HG02852 (cell line): ENCODE measurements around the gene RPS14.
"Not testable (repeated sequence)": the region's sequence is repeated elsewhere in the genome, so short reads cannot be mapped to it uniquely, and the experiment has no call there.

Source experiments
- ATAC-seq: cut with Tn5 transposase; IDR thresholded peaks from one replicate; pipeline ENCODE4 v1.9.1; 2021; ENCODE audit warnings: mild to moderate bottlenecking, moderate library complexity; ENCODE audit not compliant: unreplicated experiment

RPS14 gene

DNA sequence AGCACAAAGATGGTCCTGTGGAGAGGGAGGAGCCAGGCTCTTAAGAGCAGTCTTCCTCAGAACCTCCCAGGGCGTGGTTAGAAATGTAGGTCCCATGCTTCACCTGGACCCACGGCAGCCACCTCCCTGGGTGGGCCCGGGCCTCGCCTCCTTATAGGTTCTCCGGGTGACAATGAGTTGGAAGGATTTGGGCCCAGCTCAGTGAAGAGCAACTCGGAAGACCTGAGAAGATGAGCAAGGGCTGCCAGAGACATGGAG is 32.1 kb upstream of the RPS14 start:
- ATAC-seq: no peak

DNA sequence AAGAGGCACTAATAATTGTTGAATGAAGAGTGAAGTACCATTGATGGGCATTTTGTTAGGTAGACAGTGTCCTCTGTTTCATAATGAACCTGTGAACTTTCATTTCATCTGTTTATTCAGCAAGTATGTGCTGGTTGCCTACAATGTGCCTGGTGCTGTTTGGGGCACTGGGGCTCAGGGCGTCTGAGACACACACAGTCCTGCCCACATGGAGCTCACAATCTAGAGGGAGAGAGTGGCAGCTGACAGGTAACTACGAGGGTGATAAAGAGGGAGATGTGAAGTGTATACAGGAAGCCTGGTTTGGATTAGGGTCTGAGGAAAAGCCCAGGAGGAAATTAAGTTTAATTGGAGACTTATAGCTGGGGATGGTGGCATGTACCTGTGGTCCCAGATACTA is 29.9 kb upstream of the RPS14 start:
- ATAC-seq: no peak

DNA sequence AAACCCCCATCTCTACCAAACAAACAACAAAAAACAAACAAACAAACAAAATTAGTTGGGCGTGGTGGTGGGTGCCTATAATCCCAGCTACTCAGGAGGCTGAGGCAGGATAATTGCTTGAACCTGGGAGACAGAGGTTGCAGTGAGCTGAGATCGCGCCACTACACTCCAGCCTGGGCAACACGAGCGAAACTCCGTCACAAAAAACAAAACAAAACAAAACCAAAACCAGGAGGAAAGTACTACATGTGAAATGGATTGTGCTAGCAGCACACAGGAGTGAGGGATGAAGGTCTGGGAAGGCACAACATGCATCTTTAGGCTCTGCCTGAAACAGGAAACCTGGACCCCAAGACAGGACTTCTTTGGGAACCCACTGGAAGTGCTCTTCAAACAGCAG is 27.0 kb upstream of the RPS14 start:
- not testable (repeated sequence) for ATAC-seq

DNA sequence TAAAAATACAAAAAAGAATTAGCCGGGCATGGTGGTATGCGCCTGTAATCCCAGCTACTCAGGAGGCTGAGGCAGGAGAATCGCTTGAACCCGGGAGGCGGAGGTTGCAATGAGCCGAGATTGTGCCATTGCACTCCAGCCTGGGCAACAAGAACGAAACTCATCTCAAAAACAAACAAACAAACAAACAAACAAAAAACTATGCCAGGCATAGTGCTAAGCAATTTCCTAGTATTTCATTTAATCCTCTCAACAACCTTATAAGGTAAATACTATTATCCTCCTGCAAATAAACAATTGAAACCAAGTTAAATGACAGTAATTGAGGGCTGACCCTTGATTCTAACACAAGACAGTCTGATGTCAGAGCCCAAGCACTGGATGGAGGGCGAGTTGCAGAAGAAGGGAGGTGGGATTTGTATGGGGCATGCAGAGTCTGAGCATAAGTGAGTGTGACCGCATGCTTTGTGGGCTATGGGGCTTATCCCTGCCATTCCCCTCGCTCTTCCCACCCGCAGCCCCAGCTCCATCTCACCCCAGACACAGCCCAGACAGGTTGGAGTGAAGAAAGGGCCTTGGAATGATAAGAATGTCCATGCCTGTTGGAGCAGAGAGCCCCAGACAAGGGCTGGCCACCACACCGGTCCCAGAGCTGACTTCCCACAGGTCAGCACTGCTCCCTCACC is 24.3 kb upstream of the RPS14 start:
- no peak for ATAC-seq

DNA sequence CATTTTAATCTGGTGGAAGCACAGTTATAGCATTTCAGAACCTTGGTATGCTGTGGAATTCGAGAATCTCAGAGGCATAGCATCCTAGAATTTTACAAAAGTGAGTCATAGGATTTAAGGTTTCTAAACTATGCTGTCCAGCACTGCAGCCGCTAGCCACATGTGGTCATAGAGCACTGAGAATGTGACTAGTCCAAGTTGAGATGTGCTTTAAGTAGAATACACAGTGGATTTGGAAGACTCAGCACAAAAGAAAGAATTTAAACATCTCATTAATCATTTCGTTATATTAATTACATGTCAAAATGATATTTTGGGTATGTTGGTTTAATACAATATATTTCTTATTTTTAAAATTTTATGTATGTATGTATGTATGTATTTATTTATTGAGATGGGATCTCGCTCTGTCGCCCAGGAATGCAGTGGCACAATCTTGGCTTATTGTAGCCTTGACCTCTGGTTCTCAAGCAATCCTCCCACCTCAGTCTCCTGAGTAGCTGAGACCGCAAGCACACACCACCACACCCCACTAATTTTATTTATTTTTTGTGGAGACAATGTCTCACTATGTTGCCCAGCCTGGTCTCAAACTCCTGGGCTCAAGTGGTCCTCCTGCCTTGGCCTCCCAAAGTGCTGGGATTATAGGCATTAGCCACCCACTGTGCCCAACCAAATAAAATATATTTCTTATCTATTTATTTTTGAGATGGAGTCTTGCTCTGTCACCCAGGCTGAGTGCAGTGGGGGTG is 20.4 kb upstream of the RPS14 start:
- no peak for ATAC-seq

DNA sequence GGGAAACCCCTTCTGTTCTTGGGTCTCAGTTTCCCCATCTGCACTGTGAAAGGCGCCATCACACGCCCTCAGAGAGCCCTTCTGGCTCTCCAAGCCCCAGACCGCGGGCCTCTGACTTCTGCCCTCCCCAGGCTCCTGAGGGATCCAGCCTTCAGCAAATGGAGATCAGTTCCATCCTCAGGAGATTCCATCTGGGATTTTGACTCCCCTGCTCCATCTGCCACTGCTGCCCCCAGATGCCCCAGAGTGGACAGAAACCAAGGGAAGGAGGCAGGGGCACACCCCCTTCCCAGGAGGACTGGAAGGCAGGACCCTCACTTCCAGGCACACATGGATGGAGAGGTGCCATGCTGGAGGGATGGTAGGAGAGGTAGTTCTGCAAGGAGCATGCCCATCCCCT is 18.7 kb upstream of the RPS14 start:
- no peak for ATAC-seq

DNA sequence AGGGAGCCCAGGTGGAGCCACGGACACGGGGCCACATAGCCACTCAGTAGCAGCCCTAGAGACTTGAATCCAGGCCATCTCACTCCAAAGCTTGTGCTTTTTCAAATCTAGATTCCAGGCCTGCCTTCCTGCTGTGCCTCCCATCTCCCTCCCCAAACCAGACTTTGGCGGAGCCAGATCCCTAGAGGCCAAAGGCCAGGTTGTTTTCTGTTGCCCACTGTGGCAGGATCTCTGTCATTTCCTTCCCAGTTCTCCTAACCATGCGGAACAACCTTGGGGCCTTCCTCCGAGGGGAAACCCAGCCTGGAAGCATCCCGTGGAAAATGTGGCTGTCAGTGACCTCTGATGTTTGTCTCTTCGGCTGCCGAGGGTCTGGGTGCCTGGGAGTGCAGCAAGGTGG is 16.4 kb upstream of the RPS14 start:
- no peak for ATAC-seq

DNA sequence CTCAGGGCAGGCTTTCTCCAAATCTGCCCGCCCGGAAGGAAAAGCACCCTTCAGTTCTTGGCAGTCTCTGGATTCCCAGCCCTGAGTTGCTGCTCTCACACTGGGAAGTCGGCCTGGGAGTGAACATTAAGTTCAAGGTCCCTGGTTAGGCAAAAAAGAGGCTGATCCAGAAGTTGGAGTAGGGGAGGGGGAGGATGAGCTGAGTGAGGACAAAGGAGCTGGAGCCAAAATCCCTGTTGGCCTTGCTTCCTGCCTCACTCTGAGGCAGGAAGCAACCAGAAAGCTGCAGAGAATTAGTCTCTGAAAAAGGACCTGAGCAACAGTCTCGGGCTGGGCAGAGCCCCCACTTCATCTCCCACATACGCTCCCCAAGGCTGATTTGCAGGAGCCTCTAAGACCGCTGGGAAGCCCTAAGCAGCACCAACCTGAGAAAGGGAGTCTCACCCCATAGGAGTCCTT is 15.0 kb upstream of the RPS14 start:
- ATAC-seq: no peak

DNA sequence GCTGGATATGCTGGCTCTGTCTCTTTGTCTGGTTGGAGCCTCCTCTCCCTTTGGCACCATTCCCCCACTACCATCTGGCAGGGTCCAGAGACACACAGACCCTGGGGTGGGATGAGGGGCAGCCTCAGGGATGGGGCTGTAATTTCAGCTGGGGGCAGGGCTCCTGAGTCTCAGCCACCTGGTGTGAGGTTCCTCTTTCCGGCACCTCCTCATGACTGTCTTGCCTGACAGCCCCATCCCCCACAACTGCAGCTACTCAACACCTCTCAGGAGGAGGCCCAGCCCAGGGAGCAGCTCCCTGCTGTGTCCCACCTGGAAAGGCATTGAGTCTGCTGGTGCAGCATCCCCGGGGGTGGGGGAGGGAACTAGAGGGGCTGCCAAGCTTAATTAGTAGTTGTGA is 11.7 kb upstream of the RPS14 start:
- peak; percentile 77 for ATAC-seq

DNA sequence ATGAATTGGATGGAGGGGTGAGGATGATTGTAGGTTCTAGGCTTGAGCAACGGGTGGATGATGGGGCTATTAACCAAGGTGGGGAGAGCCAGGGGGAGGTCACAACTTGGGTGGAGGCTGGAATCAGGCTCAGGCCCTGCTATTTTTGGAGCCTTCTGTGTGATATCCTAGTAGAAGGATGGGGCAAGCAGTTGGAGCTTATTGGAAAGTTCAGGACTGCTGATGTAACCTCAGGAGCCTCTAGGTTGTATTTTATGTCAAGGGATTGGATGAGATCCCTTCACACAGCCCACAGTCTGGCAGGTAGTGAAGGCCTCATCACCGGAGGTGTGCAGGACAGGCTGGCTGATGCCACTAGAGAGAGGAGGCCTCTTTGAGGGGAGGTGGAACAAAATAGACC is 11.2 kb upstream of the RPS14 start:
- ATAC-seq: no peak

DNA sequence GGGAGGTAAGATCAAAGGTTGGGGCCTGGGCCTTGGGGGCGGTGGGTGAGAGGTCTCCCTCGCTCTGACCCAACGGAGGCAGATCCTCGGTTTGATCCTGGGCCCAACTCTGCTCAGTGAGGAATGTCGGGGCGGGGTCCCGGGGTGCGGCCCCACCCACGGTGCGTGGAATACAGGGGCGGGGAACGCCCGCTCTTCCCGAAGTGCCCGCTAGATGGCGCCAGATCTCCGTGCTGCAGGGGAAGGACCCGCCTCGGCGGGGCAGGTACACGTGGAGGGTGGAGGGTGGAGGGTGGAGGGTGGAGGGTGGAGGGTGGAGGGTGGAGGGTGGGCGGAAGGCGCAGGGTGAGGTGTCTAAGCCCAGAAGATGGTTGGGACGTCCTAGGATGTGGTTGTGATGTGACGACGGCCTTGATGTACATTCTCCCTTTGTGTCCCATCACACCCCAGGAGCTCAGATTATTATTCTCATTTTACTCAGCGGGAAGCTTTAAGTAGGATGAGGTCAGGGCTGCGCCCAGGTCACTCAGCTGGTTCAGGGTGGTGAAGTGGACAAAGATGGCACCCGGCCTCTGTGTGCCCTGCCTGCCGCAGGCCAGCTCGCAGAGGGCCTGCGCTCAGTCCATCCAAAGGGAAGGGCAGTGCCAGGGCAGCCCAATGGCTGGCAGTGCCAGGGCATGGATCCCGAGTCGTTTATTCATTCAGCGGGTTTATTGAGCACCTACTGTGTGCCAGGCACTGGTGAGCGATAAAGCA is 9.4 kb upstream of the RPS14 start:
- ATAC-seq: peak; percentile 77

DNA sequence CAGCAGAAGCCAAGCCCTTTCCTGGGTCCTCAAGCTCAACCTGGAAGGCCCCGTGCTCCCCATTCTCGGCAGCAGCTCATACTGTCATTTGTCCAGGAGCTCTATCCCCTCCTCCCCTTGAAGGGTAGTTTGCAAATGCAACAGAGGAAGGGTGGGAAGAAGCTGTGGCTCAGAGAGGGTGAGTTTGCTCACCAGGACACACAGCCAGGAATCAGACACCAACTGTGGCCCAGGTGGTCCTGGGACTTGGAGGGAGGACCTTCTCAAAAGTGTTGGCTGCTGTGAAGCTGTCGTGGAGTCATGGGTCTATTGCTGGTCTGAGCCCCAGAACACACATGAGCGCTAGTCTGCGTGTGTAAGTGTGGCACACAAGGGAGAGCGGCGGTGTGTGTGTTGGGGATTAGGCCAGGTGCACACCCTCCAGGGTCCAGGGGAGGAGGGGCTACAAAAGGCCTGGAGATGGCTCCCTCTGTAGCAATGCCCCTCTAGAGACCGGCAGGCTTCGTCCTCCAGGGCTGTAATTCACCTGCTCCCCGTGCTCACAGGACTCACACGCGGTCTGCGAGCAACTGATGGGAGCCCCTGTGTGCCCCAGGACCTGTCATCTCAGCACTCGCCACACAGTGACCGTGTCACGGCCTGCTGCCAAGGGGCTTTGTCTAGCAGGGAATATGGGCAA is 8.2 kb upstream of the RPS14 start:
- ATAC-seq: no peak

DNA sequence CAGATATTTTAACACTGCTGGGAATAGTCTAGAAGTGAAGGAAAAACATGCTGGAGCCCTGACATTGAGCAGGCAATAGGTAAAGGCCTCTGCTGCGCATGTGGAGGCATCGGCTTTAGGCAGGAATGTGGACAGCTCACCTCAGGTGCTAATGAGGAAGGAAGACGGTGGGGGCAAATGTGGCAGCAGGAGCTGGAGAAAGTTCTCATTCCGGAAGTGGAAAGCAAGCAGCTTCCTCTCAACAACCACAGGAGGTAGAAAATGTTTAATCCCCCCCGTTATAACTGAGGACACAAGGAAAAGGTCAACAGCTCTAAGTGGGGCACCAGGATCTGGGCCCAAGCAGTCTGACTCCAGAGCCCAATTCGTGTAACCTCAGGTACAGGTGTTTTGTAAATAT is 7.6 kb upstream of the RPS14 start:
- ATAC-seq: no peak

DNA sequence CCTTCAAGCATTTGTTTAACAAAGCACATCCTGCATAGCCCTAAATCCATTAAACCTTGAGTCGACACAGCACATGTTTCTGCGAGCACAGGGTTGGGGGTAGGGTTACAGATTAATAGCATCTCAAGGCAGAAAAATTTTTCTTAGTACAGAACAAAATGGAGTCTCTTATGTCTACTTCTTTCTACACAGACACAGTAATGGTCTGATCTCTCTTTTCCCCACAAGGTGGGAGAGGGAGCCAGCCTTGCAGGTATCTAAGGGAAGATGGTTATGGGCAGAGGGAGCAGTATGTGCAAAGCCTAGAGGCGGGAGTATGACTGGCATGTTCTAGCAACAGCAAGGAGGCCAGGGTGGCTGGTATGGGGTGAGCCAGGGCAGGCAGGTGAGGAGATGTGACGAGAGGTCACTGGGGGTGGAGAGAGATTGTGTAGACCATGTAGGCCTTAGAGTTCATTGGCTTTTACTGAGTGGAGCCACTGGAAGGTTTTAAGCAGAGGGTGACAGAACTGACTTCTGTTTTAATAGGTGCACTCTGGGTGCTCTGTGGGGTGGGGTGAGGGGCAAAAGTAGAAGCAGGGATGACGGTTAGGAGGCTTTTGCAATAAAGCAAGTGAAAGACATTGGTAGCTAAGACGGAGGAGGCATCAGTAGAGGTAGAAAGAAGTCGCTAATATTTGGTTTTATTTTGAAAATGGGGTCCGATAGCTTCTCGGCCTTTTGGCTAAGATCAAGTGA is 5.1 kb upstream of the RPS14 start:
- no peak for ATAC-seq

DNA sequence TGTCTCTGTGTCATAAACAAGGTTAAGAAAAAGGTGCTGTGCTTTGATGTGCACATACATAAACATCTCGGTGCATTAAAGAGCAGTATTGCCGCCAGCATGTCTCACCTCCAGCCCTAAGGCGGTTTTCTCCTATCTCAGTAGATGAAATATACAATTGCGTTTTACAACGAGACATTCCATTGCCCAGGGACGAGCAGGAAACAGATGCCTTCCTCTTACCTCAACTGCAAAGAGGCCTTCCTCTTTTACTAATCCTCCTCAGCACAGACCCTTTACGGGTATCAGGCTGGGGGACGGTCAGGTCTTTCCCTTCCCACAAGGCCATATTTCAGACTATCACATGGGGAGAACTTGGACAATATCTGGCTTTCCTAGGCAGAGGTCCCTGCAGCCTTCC is 4.5 kb upstream of the RPS14 start:
- ATAC-seq: not testable (repeated sequence)

DNA sequence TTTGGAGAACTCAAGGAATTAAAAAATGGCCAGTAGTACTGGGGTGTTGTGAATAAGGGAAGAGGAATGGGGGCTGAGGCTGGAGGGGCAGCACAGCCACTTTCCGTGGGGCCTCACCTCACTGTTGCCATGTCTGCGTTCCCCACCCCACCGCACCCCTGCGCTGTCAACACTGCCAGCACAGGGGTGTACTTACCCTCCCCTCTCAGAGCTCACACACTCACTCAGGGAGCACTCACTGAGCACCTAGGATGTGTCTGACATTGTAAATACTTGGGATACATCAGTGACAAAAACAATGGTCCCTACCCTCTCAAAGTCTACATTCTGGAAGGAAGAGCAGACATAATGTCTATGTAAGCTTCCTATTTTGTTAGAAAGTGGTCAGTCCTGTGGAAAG is 3.4 kb upstream of the RPS14 start:
- no peak for ATAC-seq

DNA sequence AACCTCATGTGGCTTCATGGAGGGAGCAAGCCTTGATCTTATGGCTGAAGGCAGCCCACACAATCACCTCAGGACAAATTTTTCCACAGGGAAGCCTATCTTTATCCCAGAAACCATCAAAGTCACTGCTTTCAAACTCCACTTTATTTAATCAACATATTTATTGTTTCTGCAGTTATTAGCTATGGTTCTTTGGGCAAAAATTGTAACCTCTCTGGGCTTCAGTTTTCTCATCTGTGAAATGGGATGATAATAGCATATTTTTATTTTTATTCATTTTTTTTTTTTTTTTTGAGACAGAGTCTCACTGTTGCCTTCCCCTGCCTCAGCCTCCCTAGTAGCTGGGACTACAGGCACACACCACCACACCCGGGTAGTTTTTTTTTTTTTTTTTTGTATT is 2.1 kb upstream of the RPS14 start:
- no peak for ATAC-seq

DNA sequence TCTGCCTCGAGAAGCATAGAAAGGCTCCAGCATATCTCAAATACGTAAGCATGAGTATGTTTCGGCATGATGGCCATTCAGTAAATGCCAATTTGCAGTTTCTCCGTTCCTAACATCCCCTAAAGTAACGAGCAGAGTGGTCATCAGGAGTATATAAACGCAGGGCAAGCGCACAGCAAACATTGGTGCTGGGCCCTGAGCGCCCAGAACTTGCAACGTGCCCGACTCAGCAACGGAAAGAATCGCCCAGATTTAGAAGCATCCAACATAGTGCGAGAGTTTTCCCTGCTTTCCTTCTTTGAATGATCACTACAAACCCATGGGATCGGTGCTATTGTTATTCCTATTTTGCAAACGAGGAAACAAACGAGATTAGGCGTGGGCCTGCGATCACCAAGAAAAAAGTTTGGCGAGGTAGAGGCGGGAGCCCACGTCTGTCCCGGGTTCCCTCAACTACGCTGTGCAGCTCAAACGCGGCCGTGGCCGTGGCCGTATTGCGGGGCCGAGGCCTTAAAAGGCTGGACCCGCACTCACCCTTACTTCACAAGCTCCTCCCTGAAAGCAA is 505 bp downstream of the RPS14 start:
- ATAC-seq: peak; percentile 32

DNA sequence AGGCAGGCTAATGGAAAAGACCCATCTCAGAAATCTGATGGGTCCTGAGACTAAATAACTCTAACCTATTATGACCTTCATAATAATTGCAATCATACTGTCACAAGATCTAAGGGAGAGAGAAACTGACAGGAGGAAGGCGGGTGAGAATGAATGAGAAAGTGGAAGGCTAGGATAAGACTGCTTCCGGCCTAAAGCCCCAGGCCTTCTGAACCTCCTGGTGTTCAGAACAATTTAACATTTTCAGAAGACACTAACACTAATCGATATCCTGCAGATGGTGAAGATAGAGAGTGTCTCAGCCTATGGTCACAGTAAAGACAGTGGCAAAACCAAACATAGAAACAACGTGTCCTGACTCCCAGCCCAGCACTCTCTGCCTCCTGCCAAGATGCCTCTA is 1.2 kb downstream of the RPS14 start:
- ATAC-seq: no peak

DNA sequence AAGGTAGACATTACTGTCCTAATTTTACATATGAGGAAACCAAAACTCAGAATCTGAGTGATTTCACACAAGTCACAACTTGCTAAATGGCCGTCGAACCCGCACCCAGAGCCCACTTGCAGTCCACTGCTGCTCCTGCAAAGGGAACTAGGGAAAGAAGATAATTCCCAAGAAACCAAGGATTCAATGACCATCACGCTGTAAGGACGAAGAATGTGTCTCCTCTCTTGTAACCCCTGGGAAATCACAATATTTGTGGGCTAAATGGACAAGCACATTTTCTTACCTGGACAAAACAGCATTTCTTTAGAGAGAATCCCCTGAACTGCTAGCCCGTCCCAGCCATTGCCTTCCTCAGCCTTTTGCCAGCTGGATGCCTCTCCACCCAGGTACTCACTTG is 2.4 kb downstream of the RPS14 start:
- ATAC-seq: no peak

DNA sequence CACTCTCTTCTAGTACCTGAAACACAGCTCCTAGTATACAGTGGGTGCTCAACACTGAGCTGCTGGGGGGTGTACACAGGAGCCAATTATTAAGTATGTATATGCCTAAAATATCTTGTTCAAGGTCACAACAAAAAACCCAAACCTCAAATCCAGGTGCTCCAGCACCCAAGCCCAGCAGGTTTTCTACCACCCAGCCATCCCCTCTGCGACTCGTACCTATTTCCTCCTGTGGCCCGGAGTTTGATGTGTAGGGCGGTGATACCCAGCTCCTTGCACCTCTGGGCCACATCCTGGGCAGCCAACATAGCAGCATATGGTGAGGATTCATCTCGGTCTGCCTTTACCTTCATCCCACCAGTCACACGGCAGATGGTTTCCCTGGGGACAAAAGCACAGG is 3.0 kb downstream of the RPS14 start:
- ATAC-seq: no peak
